GM12864 (cell line): ENCODE measurements around the gene SLC26A4.
A peak's percentile ranks its signal among the peaks of the same experiment; 100 is the strongest.

ENCODE experiments used
- DNase-seq: peaks from one replicate; pipeline ENCODE4 v3.0.0-alpha.2; 2011; ENCODE audit warnings: low read depth
- H3K4me3 ChIP-seq: 2 replicates; pipeline ENCODE4 v1.5.1; 2011; ENCODE audit warnings: mild to moderate bottlenecking, low read depth, low read length, control low read depth
- CTCF ChIP-seq: IDR thresholded peaks from 2 replicates; pipeline ENCODE4 v1.5.1; 2011; ENCODE audit warnings: low read depth, mild to moderate bottlenecking, moderate library complexity, low read length, control low read depth, inconsistent platforms; ENCODE audit errors: missing control alignments

The SLC26A4 gene

GRCh38 chr7:107718456-107719193 is 58.0 kb downstream of the SLC26A4 start:
- no peak for DNase-seq
- no peak for TF ChIP-seq CTCF
- no peak overlapping the region for H3K4me3 ChIP-seq

- no peak for TF ChIP-seq CTCF
- no peak for DNase-seq
- H3K4me3 ChIP-seq: no peak overlapping the region
These were observed 60.7 kb downstream of the SLC26A4 start for GRCh38 chr7:107721286-107721685.

- no peak overlapping the region for H3K4me3 ChIP-seq
- no peak for DNase-seq
- TF ChIP-seq CTCF: no peak
These were observed 62.6 kb downstream of the SLC26A4 start for GRCh38 chr7:107723255-107723654.

- peak; percentile 30 for TF ChIP-seq CTCF
- peak; percentile 30 for DNase-seq
- no peak overlapping the region for H3K4me3 ChIP-seq
These were observed 64.6 kb downstream of the SLC26A4 start for GRCh38 chr7:107725138-107725740.

GRCh38 chr7:107726356-107727130 is 65.9 kb downstream of the SLC26A4 start:
- DNase-seq: no peak
- H3K4me3 ChIP-seq: no peak overlapping the region
- TF ChIP-seq CTCF: no peak

- TF ChIP-seq CTCF: no peak
- DNase-seq: no peak
- H3K4me3 ChIP-seq: no peak overlapping the region
These were observed 67.6 kb downstream of the SLC26A4 start for GRCh38 chr7:107728276-107728675.
